Left cardiac atrium (tissue), 4 donors: ENCODE data around the gene SPECC1. TPM values are rescaled to one million over a fixed set of nuclear protein-coding genes. Genes with fewer than 3 reads are reported as not detected.
"Not testable (repeated sequence)": the region's sequence is repeated elsewhere in the genome, so short reads cannot be mapped to it uniquely, and the experiment has no call there.

Source experiments
- ATAC-seq, 2 donors: fragments of 200-7000 bp; cut with Tn5 transposase; one replicate each; pipeline ENCODE4 v1.9.1; 2020; ENCODE audit warnings: mild to moderate bottlenecking in 2 of 2, moderate library complexity in 2 of 2
- DNase-seq: peaks from one replicate; pipeline ENCODE4 v3.0.0-alpha.2; 2020
- intact Hi-C, 2 donors: fragments of 100-400 bp; cut with DNase I; formaldehyde crosslinking; loops; one replicate each; pipeline versions ENCODE4 v1.14.1 to v1.15.1; 2022 to 2023
- total RNA-seq, 2 donors: library from RNA; stranded (reverse); fragmentation: NEBNext Ultra II Directional; extraction: Animal tissue kit (Norgen Biotek cat#: 25700); gene quantifications; one replicate each; pipeline ENCODE4 v1.2.1, GENCODE V29; 2021
- donor health status: DM: no; HTN: yes; CAD: no.
- donor health status: DM: no; HTN: yes; CAD: no; lungs with severe emphysema.
- donor health status: DM: yes; HTN: yes; CAD: no.
- donor health status: Dilated cardiomyopathy.

SPECC1 gene
- total RNA-seq, 2 donors from 2014 or later: 12.6 to 14.2 TPM

GRCh38 chr17:20085283-20085845, 76.2 kb downstream of the SPECC1 start:
- no peak for DNase-seq
- ATAC-seq: no peak
- intact Hi-C loops: no loop called here

GRCh38 chr17:20086416-20087076, 77.4 kb downstream of the SPECC1 start:
- DNase-seq (no peak), ATAC-seq (no peak)
- intact Hi-C loops: no loop called here

DNA sequence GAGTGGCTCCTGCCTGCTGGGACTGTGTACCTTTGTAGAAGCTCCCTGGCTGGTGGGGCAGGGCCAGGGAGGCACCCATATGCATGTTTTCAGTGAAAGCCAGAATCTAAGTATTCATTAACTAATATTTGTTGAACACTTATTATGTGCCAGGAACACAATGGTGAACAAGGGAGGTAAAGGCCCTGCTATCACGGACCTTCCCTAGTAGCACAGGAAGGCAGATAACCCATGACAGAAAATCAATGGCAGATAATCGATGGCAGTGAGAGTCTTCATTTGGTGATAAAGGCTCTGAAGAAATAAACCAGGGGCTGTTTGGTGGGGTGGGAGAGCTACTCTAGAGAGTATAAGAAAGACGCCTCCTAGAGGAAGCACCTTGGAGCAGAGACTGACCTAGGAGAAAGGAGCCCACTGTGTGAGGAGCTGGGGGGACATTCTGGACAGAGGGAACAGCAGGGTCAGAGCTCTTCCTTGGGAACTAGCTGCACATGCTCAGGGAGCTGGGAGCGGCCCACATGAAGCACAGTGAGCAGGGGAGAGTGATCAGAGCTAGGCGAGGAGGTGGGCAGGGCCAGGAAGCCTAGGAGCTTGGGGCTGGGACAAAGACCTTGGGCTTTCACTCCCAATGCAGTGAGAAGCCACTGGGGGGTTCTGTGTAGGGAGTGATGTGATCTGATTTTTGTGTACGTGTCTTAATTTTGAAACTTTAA, 78.5 kb downstream of the SPECC1 start:
- DNase-seq (no peak), ATAC-seq (no peak)
- intact Hi-C loops: no loop called here

GRCh38 chr17:20089756-20090547, 80.8 kb downstream of the SPECC1 start:
- no peak for ATAC-seq
- intact Hi-C loops: no loop called here
- DNase-seq: no peak

DNA sequence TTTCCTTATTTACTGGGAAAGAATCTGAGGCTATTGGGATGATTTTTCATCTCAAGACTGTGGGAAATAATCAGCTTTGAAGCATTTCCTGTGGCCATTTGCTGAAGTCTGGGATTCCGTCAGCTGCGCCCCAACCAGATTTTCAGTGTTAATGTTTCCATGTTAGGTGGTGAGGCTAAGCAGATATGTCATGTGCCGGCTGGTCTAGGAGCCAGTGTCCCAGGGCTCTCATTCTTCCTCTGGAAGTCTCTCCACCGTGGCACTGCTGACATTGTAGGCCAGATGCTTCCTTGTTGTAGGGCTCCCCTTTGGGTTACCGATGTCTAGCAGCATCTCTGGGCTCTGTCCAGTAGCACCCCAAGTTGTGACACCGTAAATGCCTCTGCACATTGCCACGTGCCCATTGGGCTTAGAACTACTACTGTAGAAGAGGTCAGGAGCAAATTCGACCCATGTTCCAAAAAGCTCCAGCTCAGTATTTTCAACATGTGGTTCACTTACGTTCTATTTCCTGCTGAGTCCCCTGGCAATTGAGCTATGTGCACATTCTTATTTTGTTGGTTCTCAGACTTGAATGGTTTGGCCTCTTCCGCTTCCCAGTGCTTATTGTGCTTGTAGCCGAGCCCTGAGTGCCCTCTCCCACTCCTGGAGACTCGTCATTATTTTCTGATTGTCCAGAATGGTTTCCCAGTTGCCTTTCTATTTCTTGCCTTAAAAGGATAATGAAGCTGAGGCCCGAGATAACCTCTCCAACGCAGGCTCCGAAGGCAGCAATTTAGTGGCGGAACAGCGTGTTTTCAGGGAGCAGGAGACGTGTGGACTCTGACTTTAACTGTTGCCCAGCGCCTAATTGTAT, 82.2 kb downstream of the SPECC1 start:
- intact Hi-C loops: no loop called here
- DNase-seq (peak; percentile 49), ATAC-seq (peak; percentile 82 to 90)

DNA sequence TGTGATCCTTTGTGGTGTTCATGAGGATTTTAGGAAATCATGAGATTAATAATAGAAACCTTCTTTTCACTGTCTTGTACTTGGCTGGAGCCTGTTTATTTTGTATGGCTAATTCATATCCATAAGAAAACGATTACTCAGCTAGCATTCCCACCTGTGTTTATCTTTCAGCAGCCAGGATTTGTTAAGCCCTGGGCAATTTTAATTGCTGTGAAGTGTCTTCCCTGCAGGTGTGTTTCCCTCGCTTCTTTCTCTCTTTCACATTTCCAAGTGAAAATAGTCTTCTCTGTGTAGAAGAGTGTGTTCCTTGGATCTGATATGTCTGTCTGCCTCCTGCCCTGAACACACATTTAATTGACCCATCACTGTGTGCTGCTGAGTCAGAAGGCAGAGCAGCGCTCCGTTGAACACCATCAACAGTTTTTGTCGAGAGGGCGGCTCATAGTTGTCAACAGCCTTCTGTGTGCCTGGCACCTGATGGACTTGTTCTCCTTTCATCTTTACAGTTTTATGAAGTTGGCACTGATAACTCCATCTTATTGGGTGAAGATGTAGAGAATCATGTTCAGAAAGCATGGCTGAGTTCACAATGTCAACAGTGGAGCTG, 83.2 kb downstream of the SPECC1 start:
- no peak for ATAC-seq
- no peak for DNase-seq
- intact Hi-C loops: no loop called here

DNA sequence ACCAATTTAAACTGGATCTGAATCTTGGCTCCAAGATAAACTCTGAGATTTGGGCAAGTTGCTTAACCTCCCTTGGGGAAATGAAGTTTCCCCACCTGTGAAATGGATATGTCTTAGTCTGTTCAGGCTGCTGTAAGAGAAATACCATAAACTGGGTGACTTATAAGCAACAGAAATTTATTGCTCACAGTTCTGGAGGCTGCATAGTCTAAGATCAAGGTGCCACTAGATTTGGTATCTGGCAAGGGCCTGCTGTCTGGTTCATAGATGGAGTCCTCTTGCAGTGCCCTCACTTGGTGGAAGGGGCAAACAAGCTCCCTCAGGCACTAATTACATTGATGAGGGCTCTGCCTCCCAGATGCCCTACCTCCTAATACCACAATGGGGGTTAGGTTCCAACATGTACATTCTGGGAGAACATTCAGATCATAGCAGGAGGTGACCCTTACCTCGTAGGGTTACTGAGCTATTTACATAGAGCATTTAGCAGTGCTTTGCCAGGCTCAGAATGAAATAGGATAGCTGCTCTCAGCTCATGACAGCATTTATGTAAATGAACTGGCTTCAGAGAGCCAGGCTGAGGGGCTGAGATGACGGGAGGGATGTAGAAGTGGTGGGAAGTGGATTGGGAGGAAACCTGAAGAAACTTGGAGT, 83.9 kb downstream of the SPECC1 start:
- intact Hi-C loops: no loop called here
- ATAC-seq: no peak
- no peak for DNase-seq

- DNase-seq (no peak), ATAC-seq (no peak)
- intact Hi-C loops: loop anchor here in 1 of 2 donors (5.0 kb wide), 1 partner anchor 87 kb away; the partner anchor contains the start of gene SPECC1
Measured at GRCh38 chr17:20094777-20095176, 85.6 kb downstream of the SPECC1 start.

- peak; percentile 81 for DNase-seq
- intact Hi-C loops: loop anchor here in 1 of 2 donors (5.0 kb wide), 1 partner anchor 88 kb away; the partner anchor contains the start of gene SPECC1
- peak; percentile 58 to 70 for ATAC-seq
Measured at GRCh38 chr17:20095336-20096080, 86.3 kb downstream of the SPECC1 start.

DNA sequence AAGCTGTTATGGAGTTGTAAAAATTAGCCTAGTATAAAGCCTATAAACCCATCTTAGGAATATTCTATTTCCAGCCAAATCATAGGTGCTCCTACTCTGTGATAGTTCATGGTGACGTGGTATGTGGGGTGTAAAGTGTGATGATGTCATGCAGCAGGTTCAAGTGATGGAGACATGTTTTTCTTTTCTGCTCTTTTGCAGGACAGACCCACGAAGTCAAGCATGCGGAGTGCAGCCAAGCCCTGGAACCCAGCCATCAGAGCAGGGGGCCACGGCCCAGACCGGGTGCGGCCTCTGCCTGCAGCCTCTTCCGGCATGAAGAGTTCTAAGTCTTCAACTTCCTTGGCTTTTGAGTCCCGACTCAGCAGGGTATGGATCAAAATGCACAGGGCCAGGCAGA, 87.3 kb downstream of the SPECC1 start:
- DNase-seq (no peak), ATAC-seq (peak; percentile 10 to 12)
- intact Hi-C loops: loop anchor here in 1 of 2 donors (5.0 kb wide), 1 partner anchor 89 kb away; the partner anchor contains the start of gene SPECC1

- no peak for ATAC-seq
- intact Hi-C loops: loop anchor here in 1 of 2 donors (5.0 kb wide), 1 partner anchor 90 kb away; the partner anchor contains the start of gene SPECC1
- no peak for DNase-seq
Measured at GRCh38 chr17:20097330-20097729, 88.2 kb downstream of the SPECC1 start.

DNA sequence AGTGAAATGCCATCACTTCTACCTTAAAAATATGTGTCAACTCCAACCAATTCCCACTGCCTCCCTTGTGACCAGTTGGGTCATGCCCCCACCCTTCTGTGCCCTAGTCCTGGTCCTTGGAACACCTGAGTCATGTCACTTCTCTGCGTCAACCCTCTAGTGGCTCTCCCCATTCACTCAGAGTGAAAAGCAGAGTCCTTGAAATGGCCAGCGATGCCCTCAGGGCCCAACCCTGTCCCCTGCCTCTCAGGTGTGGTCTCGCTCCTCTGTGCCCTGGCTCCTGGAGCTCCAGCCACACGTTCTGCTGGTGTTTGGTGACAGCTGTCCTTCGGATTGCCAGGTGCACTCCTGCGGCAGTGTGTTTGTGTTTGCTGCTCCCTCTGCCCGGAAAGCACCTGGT, 89.2 kb downstream of the SPECC1 start:
- ATAC-seq (no peak), DNase-seq (no peak)
- intact Hi-C loops: loop anchor here in 1 of 2 donors (5.0 kb wide), 1 partner anchor 91 kb away; the partner anchor contains the start of gene SPECC1

- DNase-seq: not testable (repeated sequence)
Measured at GRCh38 chr17:20100806-20101205, 91.6 kb downstream of the SPECC1 start.

GRCh38 chr17:20103454-20104446, 94.6 kb downstream of the SPECC1 start:
- ATAC-seq: peak; percentile 35 to 44
- intact Hi-C loops: no loop called here
- DNase-seq: no peak

More at GRCh38 chr17:20100806-20101205, 91.6 kb downstream of the SPECC1 start:
- intact Hi-C loops, ATAC-seq: not testable (repeated sequence)

- no peak for DNase-seq
- intact Hi-C loops: no loop called here
- ATAC-seq: no peak
Measured at GRCh38 chr17:20105539-20106280, 96.6 kb downstream of the SPECC1 start.
